HG03521 (cell line): ENCODE data around the gene C15orf39.

Source experiments
- ATAC-seq: cut with Tn5 transposase; IDR thresholded peaks from one replicate; pipeline ENCODE4 v1.9.1; 2021; ENCODE audit warnings: mild to moderate bottlenecking, moderate library complexity; ENCODE audit not compliant: unreplicated experiment

Gene C15orf39

GRCh38 chr15:75171408-75171807 is 30.3 kb upstream of the C15orf39 start:
- ATAC-seq, result no peak

GRCh38 chr15:75172284-75172820 is 29.3 kb upstream of the C15orf39 start:
- ATAC-seq, result no peak

- ATAC-seq, result no peak
These were observed 27.6 kb upstream of the C15orf39 start for GRCh38 chr15:75174102-75174501.

GRCh38 chr15:75174729-75175128 is 27.0 kb upstream of the C15orf39 start:
- ATAC-seq, result no peak

GRCh38 chr15:75176396-75176761 is 25.3 kb upstream of the C15orf39 start:
- no peak for ATAC-seq

GRCh38 chr15:75177360-75178071 is 24.2 kb upstream of the C15orf39 start:
- no peak for ATAC-seq

GRCh38 chr15:75178171-75178937 is 23.3 kb upstream of the C15orf39 start:
- no peak for ATAC-seq

- no peak for ATAC-seq
These were observed 22.5 kb upstream of the C15orf39 start for GRCh38 chr15:75178938-75179745.

GRCh38 chr15:75179746-75180140 is 21.9 kb upstream of the C15orf39 start:
- no peak for ATAC-seq

- ATAC-seq, result no peak
These were observed 19.9 kb upstream of the C15orf39 start for GRCh38 chr15:75181780-75182179.

GRCh38 chr15:75182187-75183131 is 19.2 kb upstream of the C15orf39 start:
- ATAC-seq, result no peak

GRCh38 chr15:75185271-75186029 is 16.2 kb upstream of the C15orf39 start:
- no peak for ATAC-seq

- ATAC-seq, result no peak
These were observed 15.6 kb upstream of the C15orf39 start for GRCh38 chr15:75186044-75186443.

GRCh38 chr15:75188499-75188898 is 13.2 kb upstream of the C15orf39 start:
- no peak for ATAC-seq

GRCh38 chr15:75191235-75191634 is 10.4 kb upstream of the C15orf39 start:
- no peak for ATAC-seq

GRCh38 chr15:75192307-75192706 is 9.4 kb upstream of the C15orf39 start:
- no peak for ATAC-seq

- no peak for ATAC-seq
These were observed 8.4 kb upstream of the C15orf39 start for GRCh38 chr15:75193272-75193671.

- no peak for ATAC-seq
These were observed 7.7 kb upstream of the C15orf39 start for GRCh38 chr15:75193976-75194375.

- ATAC-seq, result no peak
These were observed 7.3 kb upstream of the C15orf39 start for GRCh38 chr15:75194397-75194796.
